ENCODE results near the gene S100P.

Gene S100P

DNA sequence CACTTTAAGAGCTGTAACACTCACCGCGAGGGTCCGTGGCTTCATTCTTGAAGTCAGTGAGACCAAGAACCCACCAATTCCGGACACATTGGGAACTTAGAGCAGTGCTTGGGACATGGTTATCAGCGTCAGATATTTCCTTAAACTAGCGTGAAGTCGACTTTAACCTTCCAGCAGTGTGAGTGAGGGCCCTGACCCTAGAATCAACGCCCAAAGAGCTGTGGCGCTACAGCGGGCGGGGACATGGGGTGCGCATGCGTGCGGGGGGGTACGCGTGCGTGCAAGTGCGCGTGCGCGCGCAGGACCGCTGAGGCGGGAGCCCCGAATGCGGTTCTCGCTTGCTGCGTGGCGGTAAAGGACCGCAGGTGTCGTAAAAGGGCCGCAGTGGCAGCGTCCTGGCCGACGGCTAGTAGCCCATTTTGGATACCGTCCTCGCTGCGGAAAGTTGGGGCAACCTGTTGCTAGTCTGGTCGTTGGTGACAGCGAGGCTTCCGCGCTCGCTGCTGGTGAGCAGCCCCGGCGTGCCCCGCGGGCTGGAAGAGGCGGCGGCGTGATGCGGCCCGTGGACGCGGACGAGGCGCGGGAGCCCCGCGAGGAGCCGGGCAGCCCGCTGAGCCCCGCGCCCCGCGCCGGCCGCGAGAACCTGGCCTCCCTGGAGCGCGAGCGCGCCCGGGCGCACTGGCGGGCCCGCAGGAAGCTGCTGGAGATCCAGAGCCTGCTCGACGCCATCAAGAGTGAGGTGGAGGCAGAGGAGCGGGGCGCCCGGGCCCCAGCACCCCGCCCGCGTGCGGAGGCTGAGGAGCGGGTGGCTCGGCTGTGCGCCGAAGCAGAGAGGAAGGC is 19.8 kb upstream of the S100P start:
- H3K4me3 ChIP-seq (ENCODE audit: low read depth, low read length, poor library complexity, severe bottlenecking), result peak overlapping the region; percentile 65
- no peaks in the 10 kb centered on the region for H3K9me3 ChIP-seq (ENCODE audit: low read length)
- no peaks in the 10 kb centered on the region for H3F3A ChIP-seq (ENCODE audit: insufficient read depth, low read length)
- peak overlapping the region; percentile 83 for H3K4me2 ChIP-seq (ENCODE audit: low read length)
- H3K9me2 ChIP-seq (ENCODE audit: low read depth, low read length), result no peaks in the 10 kb centered on the region
- H2AFZ ChIP-seq (ENCODE audit: low read length), result no peak overlapping the region
- TF ChIP-seq, protein P1, sequence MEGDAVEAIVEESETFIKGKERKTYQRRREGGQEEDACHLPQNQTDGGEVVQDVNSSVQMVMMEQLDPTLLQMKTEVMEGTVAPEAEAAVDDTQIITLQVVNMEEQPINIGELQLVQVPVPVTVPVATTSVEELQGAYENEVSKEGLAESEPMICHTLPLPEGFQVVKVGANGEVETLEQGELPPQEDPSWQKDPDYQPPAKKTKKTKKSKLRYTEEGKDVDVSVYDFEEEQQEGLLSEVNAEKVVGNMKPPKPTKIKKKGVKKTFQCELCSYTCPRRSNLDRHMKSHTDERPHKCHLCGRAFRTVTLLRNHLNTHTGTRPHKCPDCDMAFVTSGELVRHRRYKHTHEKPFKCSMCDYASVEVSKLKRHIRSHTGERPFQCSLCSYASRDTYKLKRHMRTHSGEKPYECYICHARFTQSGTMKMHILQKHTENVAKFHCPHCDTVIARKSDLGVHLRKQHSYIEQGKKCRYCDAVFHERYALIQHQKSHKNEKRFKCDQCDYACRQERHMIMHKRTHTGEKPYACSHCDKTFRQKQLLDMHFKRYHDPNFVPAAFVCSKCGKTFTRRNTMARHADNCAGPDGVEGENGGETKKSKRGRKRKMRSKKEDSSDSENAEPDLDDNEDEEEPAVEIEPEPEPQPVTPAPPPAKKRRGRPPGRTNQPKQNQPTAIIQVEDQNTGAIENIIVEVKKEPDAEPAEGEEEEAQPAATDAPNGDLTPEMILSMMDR (IDR thresholded peaks at IDR 0.05; ENCODE audit: low read length), result no peak
- TF ChIP-seq EZH2 (IDR thresholded peaks at IDR 0.05; ENCODE audit: borderline replicate concordance, low read length), result no peak
- peaks cover 17% of the 10 kb centered on the region for H3K36me3 ChIP-seq (ENCODE audit: insufficient read depth, low read length)
- no peaks in the 10 kb centered on the region for H4K20me1 ChIP-seq (ENCODE audit: insufficient read depth, low read length)
- no peaks in the 10 kb centered on the region for H3K27me3 ChIP-seq (ENCODE audit: insufficient read depth, low read length)
- H3K4me1 ChIP-seq (ENCODE audit: insufficient read depth, low read length, severe bottlenecking), result peaks cover 31% of the 10 kb centered on the region
- H3K27ac ChIP-seq (ENCODE audit: low read depth, low read length, poor library complexity, severe bottlenecking), result peak overlapping the region; percentile 86
- peak overlapping the region; percentile 60 for H3K9ac ChIP-seq (ENCODE audit: low read length)
- H3K79me2 ChIP-seq (ENCODE audit: insufficient read depth, low read length), result peaks cover 11% of the 10 kb centered on the region

DNA sequence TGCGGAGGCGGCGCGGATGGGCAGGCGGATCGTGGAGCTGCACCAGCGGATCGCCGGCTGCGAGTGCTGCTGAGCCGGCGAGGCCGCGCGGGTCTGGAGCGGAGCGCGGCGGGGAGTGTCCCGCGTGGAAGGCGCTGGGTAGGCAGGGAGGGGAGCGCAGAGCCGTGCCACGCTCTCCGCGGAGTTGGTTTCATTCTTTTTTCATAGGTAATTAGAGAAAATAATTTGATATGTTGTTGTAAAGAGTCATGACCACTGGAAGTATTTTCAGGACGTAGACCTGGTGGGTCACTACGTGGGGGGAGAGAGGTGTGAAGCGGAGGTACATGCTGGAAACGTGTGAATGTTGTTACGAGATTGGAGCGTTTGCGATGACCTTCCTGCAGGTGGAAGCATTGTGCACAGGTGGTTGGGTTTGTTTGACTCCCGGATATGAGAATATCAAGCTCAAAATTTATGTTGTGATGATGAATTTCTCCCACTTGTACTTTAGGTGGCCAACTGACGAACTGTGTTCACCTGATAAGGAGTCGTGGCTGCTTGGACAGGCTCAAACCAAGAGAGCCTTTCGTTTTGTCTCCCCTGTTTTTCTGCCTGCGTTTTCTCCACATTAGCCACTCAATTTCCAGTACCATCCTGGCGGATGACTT is 19.1 kb upstream of the S100P start:
- Histone ChIP-seq H3K27ac (ENCODE audit: low read depth, low read length, poor library complexity, severe bottlenecking) (no peak overlapping the region), H3K4me1 (ENCODE audit: insufficient read depth, low read length, severe bottlenecking) (peaks cover 31% of the 10 kb centered on the region), H3K27me3 (ENCODE audit: insufficient read depth, low read length) (no peaks in the 10 kb centered on the region), H2AFZ (ENCODE audit: low read length) (no peak overlapping the region), H4K20me1 (ENCODE audit: insufficient read depth, low read length) (no peaks in the 10 kb centered on the region), H3K9me2 (ENCODE audit: low read depth, low read length) (no peaks in the 10 kb centered on the region), H3K4me2 (ENCODE audit: low read length) (peak overlapping the region; percentile 83), H3K79me2 (ENCODE audit: insufficient read depth, low read length) (peaks cover 11% of the 10 kb centered on the region), H3F3A (ENCODE audit: insufficient read depth, low read length) (no peaks in the 10 kb centered on the region), H3K9ac (ENCODE audit: low read length) (peak overlapping the region; percentile 60), H3K36me3 (ENCODE audit: insufficient read depth, low read length) (peaks cover 17% of the 10 kb centered on the region), H3K9me3 (ENCODE audit: low read length) (no peaks in the 10 kb centered on the region), H3K4me3 (ENCODE audit: low read depth, low read length, poor library complexity, severe bottlenecking) (peak overlapping the region; percentile 65)
- TF ChIP-seq, protein P1 (IDR thresholded peaks at IDR 0.05; ENCODE audit: low read length), result peak; percentile 35; the same call in 1 of the 2 replicates
- no peak for TF ChIP-seq EZH2 (IDR thresholded peaks at IDR 0.05; ENCODE audit: borderline replicate concordance, low read length)

DNA sequence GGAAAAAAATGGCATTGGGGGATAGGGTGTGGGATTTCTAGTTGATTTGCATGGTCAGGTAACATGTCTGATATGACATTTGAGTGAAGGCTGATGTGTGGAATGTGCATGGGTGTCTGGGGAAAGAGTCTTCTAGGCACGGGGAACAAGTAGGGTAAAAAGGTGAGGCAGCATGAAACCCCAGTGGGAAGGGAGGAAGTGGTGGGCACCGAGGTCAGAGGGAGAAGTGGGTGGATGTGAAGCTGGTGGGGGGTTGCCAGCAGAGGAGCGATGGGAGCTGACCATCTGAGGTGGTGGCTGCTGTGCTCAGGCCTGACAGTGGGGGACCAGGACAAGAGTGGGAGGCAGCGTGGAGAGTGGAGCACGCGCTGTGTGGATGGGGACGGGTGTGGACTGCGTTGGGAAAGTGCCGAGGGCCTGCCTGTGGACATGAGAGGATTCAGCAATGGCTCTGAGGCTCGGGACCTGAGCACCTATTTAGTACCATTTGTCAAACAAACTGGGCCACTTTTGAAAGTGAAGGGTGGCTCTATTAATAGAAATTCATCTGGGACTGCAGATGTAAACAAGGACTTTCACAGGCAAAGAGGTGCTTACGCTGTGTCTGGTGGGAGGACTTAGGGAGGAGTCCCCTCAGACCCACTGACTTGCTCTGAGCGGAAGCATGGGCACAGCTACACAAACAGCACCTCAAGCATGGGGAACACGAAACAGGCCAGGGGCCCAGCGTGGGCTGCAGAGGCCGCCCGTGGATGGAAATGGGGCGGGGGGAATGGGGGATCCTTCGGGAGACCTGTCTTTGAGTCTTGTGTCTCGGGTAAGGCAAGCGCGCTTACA is 16.7 kb upstream of the S100P start:
- peaks cover 11% of the 10 kb centered on the region for H3K79me2 ChIP-seq (ENCODE audit: insufficient read depth, low read length)
- peak overlapping the region; percentile 83 for H3K4me2 ChIP-seq (ENCODE audit: low read length)
- H3K9me2 ChIP-seq (ENCODE audit: low read depth, low read length), result no peaks in the 10 kb centered on the region
- no peaks in the 10 kb centered on the region for H4K20me1 ChIP-seq (ENCODE audit: insufficient read depth, low read length)
- no peak for TF ChIP-seq EZH2 (IDR thresholded peaks at IDR 0.05; ENCODE audit: borderline replicate concordance, low read length)
- TF ChIP-seq, protein P1 (IDR thresholded peaks at IDR 0.05; ENCODE audit: low read length), result no peak
- H3K9me3 ChIP-seq (ENCODE audit: low read length), result no peaks in the 10 kb centered on the region
- H3K9ac ChIP-seq (ENCODE audit: low read length), result no peak overlapping the region
- peaks cover 17% of the 10 kb centered on the region for H3K36me3 ChIP-seq (ENCODE audit: insufficient read depth, low read length)
- no peaks in the 10 kb centered on the region for H3F3A ChIP-seq (ENCODE audit: insufficient read depth, low read length)
- H3K27me3 ChIP-seq (ENCODE audit: insufficient read depth, low read length), result no peaks in the 10 kb centered on the region
- peaks cover 31% of the 10 kb centered on the region for H3K4me1 ChIP-seq (ENCODE audit: insufficient read depth, low read length, severe bottlenecking)
- no peak overlapping the region for H2AFZ ChIP-seq (ENCODE audit: low read length)
- H3K4me3 ChIP-seq (ENCODE audit: low read depth, low read length, poor library complexity, severe bottlenecking), result peak overlapping the region; percentile 25
- no peak overlapping the region for H3K27ac ChIP-seq (ENCODE audit: low read depth, low read length, poor library complexity, severe bottlenecking)

All from OCI-LY1 (cell line).